MM.1S (cell line): Measurements from ENCODE around the gene R3HDM4.

Experiments
- DNase-seq: peaks from one replicate; pipeline ENCODE4 v3.0.0-alpha.2; 2015
- H2AFZ ChIP-seq: fragments of 300-600 bp; sonication (generic); 2 replicates; pipeline ENCODE4 v1.6.0; 2016; ENCODE audit warnings: antibody characterized with exemption, low read length
- H3F3A ChIP-seq: fragments of 300-600 bp; sonication (generic); 2 replicates; pipeline ENCODE4 v1.6.1; 2016; ENCODE audit warnings: mild to moderate bottlenecking, antibody characterized with exemption, low read length, moderate library complexity, mixed read lengths; ENCODE audit not compliant: insufficient read depth
- H3K27ac ChIP-seq: fragments of 300-600 bp; sonication (generic); 2 replicates; pipeline ENCODE4 v1.5.1; 2016; ENCODE audit warnings: mild to moderate bottlenecking, low read length
- H3K27me3 ChIP-seq: fragments of 300-600 bp; sonication (generic); replicated peaks from 2 replicates; pipeline ENCODE4 v1.6.0; 2016; ENCODE audit warnings: low read length; ENCODE audit not compliant: insufficient read depth
- H3K36me3 ChIP-seq: fragments of 300-600 bp; sonication (generic); replicated peaks from 2 replicates; pipeline ENCODE4 v1.6.1; 2016; ENCODE audit warnings: mild to moderate bottlenecking, low read length, mixed read lengths; ENCODE audit not compliant: insufficient read depth
- H3K4me1 ChIP-seq: fragments of 300-600 bp; sonication (generic); 2 replicates; pipeline ENCODE4 v1.6.1; 2016; ENCODE audit warnings: low read length, mixed read lengths
- H3K4me2 ChIP-seq: fragments of 300-600 bp; sonication (generic); 2 replicates; pipeline ENCODE4 v1.6.0; 2016; ENCODE audit warnings: low read depth, low read length
- H3K4me3 ChIP-seq: fragments of 300-600 bp; sonication (generic); 2 replicates; pipeline ENCODE4 v1.5.1; 2016; ENCODE audit warnings: low read length, mixed read lengths
- H3K79me2 ChIP-seq: fragments of 300-600 bp; sonication (generic); 2 replicates; pipeline ENCODE4 v1.6.1; 2016; ENCODE audit warnings: mixed run types, low read length, mixed read lengths
- H3K9ac ChIP-seq: fragments of 300-600 bp; sonication (generic); 2 replicates; pipeline ENCODE4 v1.6.1; 2016; ENCODE audit warnings: low read length, mixed read lengths
- H3K9me2 ChIP-seq: fragments of 300-600 bp; sonication (generic); replicated peaks from 2 replicates; pipeline ENCODE4 v1.6.1; 2016; ENCODE audit warnings: mild to moderate bottlenecking, low read length, mixed read lengths; ENCODE audit not compliant: insufficient read depth
- H3K9me3 ChIP-seq: fragments of 300-600 bp; sonication (generic); replicated peaks from 2 replicates; pipeline ENCODE4 v1.6.1; 2016; ENCODE audit warnings: mild to moderate bottlenecking, low read length, mixed read lengths; ENCODE audit not compliant: insufficient read depth
- H4K20me1 ChIP-seq: fragments of 300-600 bp; sonication (generic); 2 replicates; pipeline ENCODE4 v1.6.1; 2016; ENCODE audit warnings: mild to moderate bottlenecking, low read length, moderate library complexity, mixed read lengths; ENCODE audit not compliant: insufficient read depth
- CTCF ChIP-seq: fragments of 300-600 bp; sonication (generic); IDR thresholded peaks from 2 replicates; pipeline ENCODE4 v1.5.1; 2016; ENCODE audit warnings: antibody characterized with exemption, low read length, mixed read lengths
- EZH2 ChIP-seq: fragments of 300-600 bp; sonication (generic); optimal IDR thresholded peaks from 2 replicates; pipeline ENCODE3; 2017; ENCODE audit warnings: low read depth, mild to moderate bottlenecking, antibody characterized with exemption, low read length, mixed read lengths
- EZH2phosphoT487 ChIP-seq: fragments of 300-600 bp; sonication (generic); IDR thresholded peaks from 2 replicates; pipeline ENCODE4 v1.6.1; 2018; ENCODE audit warnings: antibody characterized with exemption, low read length

The R3HDM4 gene

DNA sequence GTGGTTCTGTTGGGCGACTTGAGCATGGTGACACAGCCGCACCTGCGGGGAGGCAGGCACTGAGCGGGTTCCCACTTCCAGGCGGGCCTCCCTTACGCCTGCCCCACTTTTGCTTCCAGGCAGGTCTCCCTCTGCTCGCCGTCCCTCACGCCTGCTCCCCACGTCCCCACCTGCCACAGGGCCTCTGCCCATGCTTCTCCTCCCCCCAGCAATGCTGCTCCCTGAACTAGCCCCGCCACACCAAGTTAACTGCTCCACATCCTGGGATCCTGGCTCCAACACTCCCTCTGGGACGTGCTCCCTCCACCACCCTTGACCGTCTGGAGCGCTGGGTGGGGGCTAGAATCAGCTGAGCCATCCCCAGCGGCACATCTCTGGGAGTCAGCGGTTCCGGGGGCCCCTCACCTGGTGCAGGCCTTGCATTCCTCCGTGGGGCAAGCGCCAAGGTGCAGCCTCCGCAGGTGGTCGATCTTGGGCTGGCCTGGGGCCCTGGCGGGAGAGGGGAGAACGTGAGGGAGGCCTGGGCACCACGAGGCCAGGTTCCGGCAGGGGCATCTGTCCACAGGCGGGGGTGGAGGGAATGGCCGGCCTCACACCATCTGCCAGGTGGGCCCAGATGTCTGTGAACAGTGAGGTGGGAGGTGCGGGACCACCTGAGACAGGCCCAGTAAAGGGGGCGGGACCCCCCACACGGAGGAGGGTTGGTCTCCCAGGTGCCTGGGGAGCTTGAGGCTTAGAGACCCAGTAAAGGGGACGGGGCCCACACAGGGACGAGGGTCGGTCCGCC lies 44.4 kb downstream of the R3HDM4 start:
- H3K36me3 ChIP-seq, result no peaks in the 10 kb centered on the region
- H4K20me1 ChIP-seq, result 0 out of 2 replicates have a peak, but pooled peaks cover 3% of the 10 kb centered on the region
- H3K4me2 ChIP-seq, result no peak overlapping the region
- no peak for DNase-seq
- no peak overlapping the region for H3K9ac ChIP-seq
- no peak overlapping the region for H3K27ac ChIP-seq
- no peaks in the 10 kb centered on the region for H3K27me3 ChIP-seq
- no peaks in the 10 kb centered on the region for H3K79me2 ChIP-seq
- no peaks in the 10 kb centered on the region for H3K9me2 ChIP-seq
- no peaks in the 10 kb centered on the region for H3K9me3 ChIP-seq
- TF ChIP-seq EZH2 (no peak), EZH2phosphoT487 (no peak), CTCF (no peak)
- 0 out of 2 replicates have a peak, but pooled peaks cover 7% of the 10 kb centered on the region for H3K4me1 ChIP-seq
- H2AFZ ChIP-seq, result no peak overlapping the region
- H3F3A ChIP-seq, result peaks cover 14% of the 10 kb centered on the region
- no peak overlapping the region for H3K4me3 ChIP-seq

GRCh38 chr19:867855-868457 lies 45.1 kb downstream of the R3HDM4 start:
- Histone ChIP-seq H3K36me3 (no peaks in the 10 kb centered on the region), H3K4me3 (no peak overlapping the region), H4K20me1 (0 out of 2 replicates have a peak, but pooled peaks cover 3% of the 10 kb centered on the region), H3K4me2 (no peak overlapping the region), H3K4me1 (peaks cover 10% of the 10 kb centered on the region), H3K79me2 (no peaks in the 10 kb centered on the region), H3K27ac (no peak overlapping the region), H3F3A (peaks cover 14% of the 10 kb centered on the region), H3K9me3 (no peaks in the 10 kb centered on the region), H2AFZ (no peak overlapping the region), H3K9me2 (no peaks in the 10 kb centered on the region), H3K9ac (no peak overlapping the region), H3K27me3 (no peaks in the 10 kb centered on the region)
- no peak for TF ChIP-seq EZH2phosphoT487
- TF ChIP-seq EZH2, result no peak
- no peak for TF ChIP-seq CTCF
- no peak for DNase-seq

- Histone ChIP-seq H3K4me1 (peaks cover 10% of the 10 kb centered on the region), H3K79me2 (no peaks in the 10 kb centered on the region), H2AFZ (no peak overlapping the region), H3K36me3 (no peaks in the 10 kb centered on the region), H3K9me3 (no peaks in the 10 kb centered on the region), H3K27ac (no peak overlapping the region), H3K9me2 (no peaks in the 10 kb centered on the region), H3K4me3 (no peak overlapping the region), H3K9ac (no peak overlapping the region), H3K27me3 (no peaks in the 10 kb centered on the region), H4K20me1 (0 out of 2 replicates have a peak, but pooled peaks cover 3% of the 10 kb centered on the region), H3K4me2 (no peak overlapping the region), H3F3A (peaks cover 11% of the 10 kb centered on the region)
- no peak for DNase-seq
- no peak for TF ChIP-seq EZH2phosphoT487
- no peak for TF ChIP-seq EZH2
- no peak for TF ChIP-seq CTCF
Measured at GRCh38 chr19:867301-867793, 45.7 kb downstream of the R3HDM4 start.
